GM21360 (cell line): ENCODE measurements around the gene GINS2.

ENCODE experiments used
- ATAC-seq: cut with Tn5 transposase; IDR thresholded peaks from one replicate; pipeline ENCODE4 v1.9.1; 2021; ENCODE audit warnings: mild to moderate bottlenecking, moderate library complexity; ENCODE audit not compliant: unreplicated experiment

Gene GINS2

GRCh38 chr16:85628265-85628556, 60.5 kb downstream of the GINS2 start:
- no peak for ATAC-seq

DNA sequence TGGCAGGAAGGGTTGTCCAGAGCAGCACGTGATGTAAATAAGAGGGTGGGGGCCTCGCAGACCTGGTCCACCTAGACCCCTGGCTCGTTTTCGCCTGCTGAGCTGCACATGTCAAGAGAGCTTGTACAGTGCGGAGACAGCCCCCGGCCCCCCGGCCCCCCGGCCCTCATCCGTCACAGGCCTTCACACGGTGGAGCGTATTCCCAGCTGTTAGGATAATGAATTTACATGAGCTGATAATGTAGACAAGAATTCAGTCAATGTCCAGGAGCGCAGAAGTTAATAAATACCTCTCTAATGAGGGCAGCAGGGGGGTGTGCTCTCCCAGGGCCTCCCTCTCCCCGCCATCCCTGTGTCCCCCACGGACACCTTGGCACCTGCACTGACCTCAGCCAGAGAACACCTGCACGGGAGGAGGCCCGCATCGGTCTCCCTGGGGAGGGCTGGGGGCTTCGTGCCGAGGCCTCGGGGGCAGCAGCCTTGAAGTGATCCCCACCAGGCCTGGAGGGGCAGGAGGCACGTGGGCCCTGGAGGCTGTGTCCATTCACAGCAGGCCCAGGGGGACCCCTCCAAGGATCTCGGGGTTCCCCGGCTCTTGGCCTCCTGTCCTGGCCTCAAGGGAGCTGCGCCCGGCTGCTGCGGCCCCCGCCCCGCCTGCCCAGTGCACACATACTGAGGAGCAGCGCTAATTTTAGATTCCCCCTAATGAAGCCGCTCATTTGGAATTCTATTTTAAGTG, 61.1 kb downstream of the GINS2 start:
- no peak for ATAC-seq

DNA sequence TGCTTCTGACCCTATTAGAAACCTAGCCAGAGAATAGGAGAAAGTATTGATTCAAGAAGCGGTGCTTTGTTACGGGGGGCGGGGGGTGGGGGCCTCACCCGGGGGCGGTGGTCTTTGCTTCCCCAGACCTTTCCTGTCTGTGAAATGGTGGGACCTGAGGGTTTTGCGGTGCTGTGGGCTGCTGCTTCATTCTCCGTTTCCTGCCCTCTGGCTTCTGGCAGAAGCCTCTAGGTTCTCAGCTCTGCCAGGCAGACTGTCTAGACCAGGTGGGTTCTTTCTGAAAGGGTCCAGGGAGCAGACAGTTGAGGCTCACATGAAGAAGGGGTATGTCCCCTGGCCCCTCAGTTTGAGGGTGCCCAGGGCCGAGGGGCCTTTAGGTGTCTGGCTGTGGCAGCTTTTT, 61.7 kb downstream of the GINS2 start:
- no peak for ATAC-seq
